ENCODE data around the gene SALL1. TPM values are rescaled to one million over a fixed set of nuclear protein-coding genes. Genes with fewer than 3 reads are reported as not detected.

Gene SALL1
- polyA plus RNA-seq, 1 donor (not counting 4 experiments of a cell fraction or from before 2014, with no cell fraction given) = not detected

- H3K4me1 ChIP-seq (ENCODE audit: control insufficient read depth, extremely low read depth, insufficient read depth, low read length) = peaks cover 3% of the 10 kb centered on the region
- H3K27me3 ChIP-seq (ENCODE audit: control insufficient read depth, extremely low read depth, insufficient read depth, low read length) = peaks cover 80% of the 10 kb centered on the region
Measured at GRCh38 chr16:51149721-51150164, 1.3 kb downstream of the SALL1 start.

DNA sequence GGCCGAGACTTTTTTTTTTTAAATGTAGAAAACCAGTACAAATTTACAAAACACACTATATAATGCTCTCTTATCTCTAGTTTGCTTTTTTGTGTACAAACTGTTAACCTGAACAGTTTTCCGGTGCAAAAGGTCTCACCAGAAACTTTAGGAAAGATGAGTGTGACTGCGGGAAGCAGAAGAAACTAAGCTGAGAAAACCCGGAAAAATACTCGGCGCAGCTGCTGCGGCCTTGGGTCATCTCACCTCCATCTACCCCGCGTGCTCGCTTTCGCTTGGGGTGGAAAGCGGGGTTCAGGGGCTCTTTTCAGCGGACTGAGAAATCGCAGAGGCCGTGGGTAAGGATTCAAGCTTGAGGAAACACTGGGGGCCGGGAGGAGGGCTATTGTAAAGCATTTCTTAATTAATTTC, 1.8 kb downstream of the SALL1 start:
- no peaks in the 10 kb centered on the region for H4K20me1 ChIP-seq (ENCODE audit: control insufficient read depth, extremely low read depth, insufficient read depth, low read length)
- DNase-seq (ENCODE audit: low read depth, low spot score) (no peak), FAIRE-seq (no peak)
- H3K36me3 ChIP-seq (ENCODE audit: control insufficient read depth in 2 of 2, extremely low read depth in 1 of 2, insufficient read depth in 2 of 2, low read length in 2 of 2) = no peaks in the 10 kb centered on the region
- H3K4me1 ChIP-seq (ENCODE audit: control insufficient read depth, extremely low read depth, insufficient read depth, low read length) = peaks cover 2% of the 10 kb centered on the region
- H3K9me3 ChIP-seq (ENCODE audit: control insufficient read depth, low read depth, low read length) = no peaks in the 10 kb centered on the region
- no peak overlapping the region for H3K27ac ChIP-seq (ENCODE audit: control insufficient read depth, insufficient read depth, low read length)
- TF ChIP-seq, protein P1, sequence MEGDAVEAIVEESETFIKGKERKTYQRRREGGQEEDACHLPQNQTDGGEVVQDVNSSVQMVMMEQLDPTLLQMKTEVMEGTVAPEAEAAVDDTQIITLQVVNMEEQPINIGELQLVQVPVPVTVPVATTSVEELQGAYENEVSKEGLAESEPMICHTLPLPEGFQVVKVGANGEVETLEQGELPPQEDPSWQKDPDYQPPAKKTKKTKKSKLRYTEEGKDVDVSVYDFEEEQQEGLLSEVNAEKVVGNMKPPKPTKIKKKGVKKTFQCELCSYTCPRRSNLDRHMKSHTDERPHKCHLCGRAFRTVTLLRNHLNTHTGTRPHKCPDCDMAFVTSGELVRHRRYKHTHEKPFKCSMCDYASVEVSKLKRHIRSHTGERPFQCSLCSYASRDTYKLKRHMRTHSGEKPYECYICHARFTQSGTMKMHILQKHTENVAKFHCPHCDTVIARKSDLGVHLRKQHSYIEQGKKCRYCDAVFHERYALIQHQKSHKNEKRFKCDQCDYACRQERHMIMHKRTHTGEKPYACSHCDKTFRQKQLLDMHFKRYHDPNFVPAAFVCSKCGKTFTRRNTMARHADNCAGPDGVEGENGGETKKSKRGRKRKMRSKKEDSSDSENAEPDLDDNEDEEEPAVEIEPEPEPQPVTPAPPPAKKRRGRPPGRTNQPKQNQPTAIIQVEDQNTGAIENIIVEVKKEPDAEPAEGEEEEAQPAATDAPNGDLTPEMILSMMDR (optimal IDR thresholded peaks at IDR 0.05 in 1 of 3, IDR thresholded peaks at IDR 0.05 in 1 of 3, conservative IDR thresholded peaks at IDR 0.05 in 1 of 3; ENCODE audit: extremely low read depth in 1 of 3, insufficient read depth in 2 of 3, low read length in 3 of 3) = no peak
- TF ChIP-seq EZH2 (IDR thresholded peaks at IDR 0.05; ENCODE audit: low read length) = peak; percentile 78
- H3K4me3 ChIP-seq (ENCODE audit: control insufficient read depth in 2 of 3, extremely low read depth in 1 of 3, insufficient read depth in 2 of 3, low read depth in 1 of 3, low read length in 3 of 3) = no peak overlapping the region
- H3K27me3 ChIP-seq (ENCODE audit: control insufficient read depth, extremely low read depth, insufficient read depth, low read length) = peaks cover 75% of the 10 kb centered on the region
- no peaks in the 10 kb centered on the region for H3K9me1 ChIP-seq (ENCODE audit: control insufficient read depth, extremely low read depth, insufficient read depth, low read length)
- H3K9ac ChIP-seq (ENCODE audit: control insufficient read depth, extremely low read depth, insufficient read depth, low read length) = no peak overlapping the region
- no peaks in the 10 kb centered on the region for H3K79me2 ChIP-seq (ENCODE audit: control insufficient read depth, insufficient read depth, low read length)
- H3K4me2 ChIP-seq (ENCODE audit: control insufficient read depth, extremely low read depth, insufficient read depth, low read depth, low read length) = no peak overlapping the region
- dilution Hi-C loops (cut with MboI; ENCODE audit: extremely low pct_ligation_motif_present, low sequenced_read_pairs) = no loop called here
- H2AFZ ChIP-seq (ENCODE audit: control insufficient read depth, low read length) = no peak overlapping the region

More at GRCh38 chr16:51149721-51150164, 1.3 kb downstream of the SALL1 start:
- Histone ChIP-seq H3K9me1 (ENCODE audit: control insufficient read depth, extremely low read depth, insufficient read depth, low read length) (no peaks in the 10 kb centered on the region), H3K79me2 (ENCODE audit: control insufficient read depth, insufficient read depth, low read length) (no peaks in the 10 kb centered on the region), H3K4me2 (ENCODE audit: control insufficient read depth, extremely low read depth, insufficient read depth, low read depth, low read length) (no peak overlapping the region), H3K9me3 (ENCODE audit: control insufficient read depth, low read depth, low read length) (no peaks in the 10 kb centered on the region), H4K20me1 (ENCODE audit: control insufficient read depth, extremely low read depth, insufficient read depth, low read length) (no peaks in the 10 kb centered on the region), H3K27ac (ENCODE audit: control insufficient read depth, insufficient read depth, low read length) (no peak overlapping the region), H2AFZ (ENCODE audit: control insufficient read depth, low read length) (no peak overlapping the region), H3K36me3 (ENCODE audit: control insufficient read depth in 2 of 2, extremely low read depth in 1 of 2, insufficient read depth in 2 of 2, low read length in 2 of 2) (no peaks in the 10 kb centered on the region), H3K4me3 (ENCODE audit: control insufficient read depth in 2 of 3, extremely low read depth in 1 of 3, insufficient read depth in 2 of 3, low read depth in 1 of 3, low read length in 3 of 3) (no peak overlapping the region), H3K9ac (ENCODE audit: control insufficient read depth, extremely low read depth, insufficient read depth, low read length) (no peak overlapping the region)
- TF ChIP-seq, protein P1 (optimal IDR thresholded peaks at IDR 0.05 in 1 of 3, IDR thresholded peaks at IDR 0.05 in 1 of 3, conservative IDR thresholded peaks at IDR 0.05 in 1 of 3; ENCODE audit: extremely low read depth in 1 of 3, insufficient read depth in 2 of 3, low read length in 3 of 3) = no peak
- no peak for TF ChIP-seq EZH2 (IDR thresholded peaks at IDR 0.05; ENCODE audit: low read length)
- no peak for FAIRE-seq
- dilution Hi-C loops (cut with MboI; ENCODE audit: extremely low pct_ligation_motif_present, low sequenced_read_pairs) = no loop called here
- no peak for DNase-seq (ENCODE audit: low read depth, low spot score)
